Mononuclear cell (primary cell): ENCODE measurements around the gene KCNMA1. TPM values are rescaled to one million over a fixed set of nuclear protein-coding genes. Genes with fewer than 3 reads are reported as not detected.

Source experiments
- H3K27me3 ChIP-seq: 2 replicates; pipeline ENCODE4 v1.6.0; 2011; ENCODE audit warnings: low read length, control low read depth; ENCODE audit not compliant: insufficient read depth
- H3K4me1 ChIP-seq: 2 replicates; pipeline ENCODE4 v1.5.1; 2011; ENCODE audit warnings: mild to moderate bottlenecking, low read length, control low read depth; ENCODE audit not compliant: insufficient read depth
- H3K4me3 ChIP-seq: 2 replicates; pipeline ENCODE4 v1.5.1; 2011; ENCODE audit warnings: mild to moderate bottlenecking, low read length, moderate library complexity
- H3K9me3 ChIP-seq: 2 replicates; pipeline ENCODE4 v1.5.1; 2011; ENCODE audit warnings: low read depth, mild to moderate bottlenecking, control low read depth, low read length
- total RNA-seq: library from RNA; depleted of rRNA; stranded (reverse); fragments of >200 nt; gene quantifications from one replicate; pipeline ENCODE4 v1.2.3, GENCODE V29; 2012

KCNMA1 gene
- total RNA-seq, 1 donor: 0.42 TPM

- H3K27me3 ChIP-seq: no peaks in the 10 kb centered on the region
- H3K4me1 ChIP-seq: peaks cover 19% of the 10 kb centered on the region
- H3K4me3 ChIP-seq: no peak overlapping the region
- H3K9me3 ChIP-seq: no peaks in the 10 kb centered on the region
These were observed 417.5 kb downstream of the KCNMA1 start for GRCh38 chr10:77220150-77220549.

GRCh38 chr10:77219046-77219445, 418.6 kb downstream of the KCNMA1 start:
- H3K4me1 ChIP-seq: peaks cover 24% of the 10 kb centered on the region
- no peaks in the 10 kb centered on the region for H3K9me3 ChIP-seq
- H3K27me3 ChIP-seq: no peaks in the 10 kb centered on the region

GRCh38 chr10:77214799-77215198, 422.8 kb downstream of the KCNMA1 start:
- Histone ChIP-seq H3K9me3 (no peaks in the 10 kb centered on the region), H3K4me3 (no peak overlapping the region), H3K4me1 (peaks cover 16% of the 10 kb centered on the region), H3K27me3 (no peaks in the 10 kb centered on the region)

More at GRCh38 chr10:77219046-77219445, 418.6 kb downstream of the KCNMA1 start:
- no peak overlapping the region for H3K4me3 ChIP-seq

GRCh38 chr10:77212632-77213031, 425.0 kb downstream of the KCNMA1 start:
- Histone ChIP-seq H3K27me3 (peaks cover 7% of the 10 kb centered on the region), H3K4me1 (peaks cover 16% of the 10 kb centered on the region), H3K4me3 (no peak overlapping the region), H3K9me3 (no peaks in the 10 kb centered on the region)

GRCh38 chr10:77210645-77211044, 427.0 kb downstream of the KCNMA1 start:
- Histone ChIP-seq H3K4me1 (peaks cover 10% of the 10 kb centered on the region), H3K4me3 (no peak overlapping the region), H3K27me3 (peaks cover 7% of the 10 kb centered on the region), H3K9me3 (no peaks in the 10 kb centered on the region)

- no peak overlapping the region for H3K4me3 ChIP-seq
- H3K4me1 ChIP-seq: no peaks in the 10 kb centered on the region
- peaks cover 10% of the 10 kb centered on the region for H3K27me3 ChIP-seq
- no peaks in the 10 kb centered on the region for H3K9me3 ChIP-seq
These were observed 428.8 kb downstream of the KCNMA1 start for GRCh38 chr10:77208684-77209256.

GRCh38 chr10:77207828-77208185, 429.8 kb downstream of the KCNMA1 start:
- Histone ChIP-seq H3K27me3 (peaks cover 10% of the 10 kb centered on the region), H3K4me3 (no peak overlapping the region), H3K9me3 (no peaks in the 10 kb centered on the region), H3K4me1 (no peaks in the 10 kb centered on the region)

GRCh38 chr10:77207182-77207827, 430.3 kb downstream of the KCNMA1 start:
- H3K4me3 ChIP-seq: no peak overlapping the region
- H3K9me3 ChIP-seq: no peaks in the 10 kb centered on the region
- H3K27me3 ChIP-seq: peaks cover 10% of the 10 kb centered on the region
- no peaks in the 10 kb centered on the region for H3K4me1 ChIP-seq

- H3K9me3 ChIP-seq: no peaks in the 10 kb centered on the region
These were observed 432.5 kb downstream of the KCNMA1 start for GRCh38 chr10:77205135-77205534.

GRCh38 chr10:77204171-77204570, 433.4 kb downstream of the KCNMA1 start:
- H3K9me3 ChIP-seq: no peaks in the 10 kb centered on the region
- peaks cover 7% of the 10 kb centered on the region for H3K27me3 ChIP-seq
- H3K4me3 ChIP-seq: no peak overlapping the region
- H3K4me1 ChIP-seq: no peaks in the 10 kb centered on the region

More at GRCh38 chr10:77205135-77205534, 432.5 kb downstream of the KCNMA1 start:
- H3K4me1 ChIP-seq: no peaks in the 10 kb centered on the region
- H3K27me3 ChIP-seq: peaks cover 10% of the 10 kb centered on the region
- no peak overlapping the region for H3K4me3 ChIP-seq

GRCh38 chr10:77202857-77203256, 434.8 kb downstream of the KCNMA1 start:
- no peak overlapping the region for H3K4me3 ChIP-seq

GRCh38 chr10:77201135-77202106, 436.2 kb downstream of the KCNMA1 start:
- peaks cover 3% of the 10 kb centered on the region for H3K27me3 ChIP-seq
- H3K4me3 ChIP-seq: no peak overlapping the region
- H3K4me1 ChIP-seq: no peaks in the 10 kb centered on the region

More at GRCh38 chr10:77202857-77203256, 434.8 kb downstream of the KCNMA1 start:
- H3K9me3 ChIP-seq: no peaks in the 10 kb centered on the region
- H3K27me3 ChIP-seq: peaks cover 3% of the 10 kb centered on the region
- no peaks in the 10 kb centered on the region for H3K4me1 ChIP-seq

GRCh38 chr10:77197544-77197943, 440.1 kb downstream of the KCNMA1 start:
- Histone ChIP-seq H3K4me3 (no peak overlapping the region), H3K4me1 (no peaks in the 10 kb centered on the region), H3K27me3 (peaks cover 5% of the 10 kb centered on the region), H3K9me3 (no peaks in the 10 kb centered on the region)

More at GRCh38 chr10:77201135-77202106, 436.2 kb downstream of the KCNMA1 start:
- no peaks in the 10 kb centered on the region for H3K9me3 ChIP-seq

- Histone ChIP-seq H3K9me3 (no peaks in the 10 kb centered on the region), H3K4me3 (no peak overlapping the region), H3K4me1 (no peaks in the 10 kb centered on the region), H3K27me3 (peaks cover 5% of the 10 kb centered on the region)
These were observed 441.0 kb downstream of the KCNMA1 start for GRCh38 chr10:77196614-77197013.

GRCh38 chr10:77195101-77195500, 442.5 kb downstream of the KCNMA1 start:
- no peaks in the 10 kb centered on the region for H3K4me1 ChIP-seq
- H3K4me3 ChIP-seq: no peak overlapping the region

More at GRCh38 chr10:77195101-77195500, 442.5 kb downstream of the KCNMA1 start:
- Histone ChIP-seq H3K27me3 (peaks cover 7% of the 10 kb centered on the region), H3K9me3 (no peaks in the 10 kb centered on the region)
